Mammary epithelial cell (primary cell): ENCODE data around the gene TIMM9.

Experiments
- CTCF ChIP-seq, 2 donors: IDR thresholded peaks in 1 of 2; conservative IDR thresholded peaks in 1 of 2; 2 replicates each; pipeline ENCODE4 v1.5.1; 2011 to 2012; ENCODE audit warnings: inconsistent platforms in 2 of 2, low read length in 2 of 2, mild to moderate bottlenecking in 2 of 2, control low read depth in 1 of 2, low read depth in 1 of 2; ENCODE audit not compliant: insufficient read depth in 1 of 2; ENCODE audit errors: extremely low read depth in 1 of 2
- EZH2 ChIP-seq: IDR thresholded peaks from 2 replicates; pipeline ENCODE4 v1.6.1; 2012; ENCODE audit warnings: low read length, inconsistent platforms, borderline replicate concordance

- TF ChIP-seq CTCF (conservative IDR thresholded peaks at IDR 0.05 in 1 of 2, IDR thresholded peaks at IDR 0.05 in 1 of 2; ENCODE audit: extremely low read depth in 1 of 2, insufficient read depth in 1 of 2, low read depth in 1 of 2, low read length in 2 of 2) (no peak), EZH2 (no peak)
Observed at GRCh38 chr14:58427281-58428117, at the start of gene TIMM9, which contains the start of gene KIAA0586.
